Hepatocyte (in vitro differentiated cells): Measurements from ENCODE around the gene PLTP.

Experiments
- CTCF ChIP-seq: fragments of 200-600 bp; sonication (generic); IDR thresholded peaks from 2 replicates; pipeline ENCODE4 v1.5.1; 2016; ENCODE audit warnings: antibody characterized with exemption, mild to moderate bottlenecking; ENCODE audit not compliant: poor library complexity
- EZH2phosphoT487 ChIP-seq: fragments of 200-600 bp; sonication (generic); IDR thresholded peaks from one replicate; pipeline ENCODE4 v1.6.1; 2018; ENCODE audit warnings: antibody characterized with exemption, mild to moderate bottlenecking, low read depth, moderate library complexity; ENCODE audit not compliant: unreplicated experiment, severe bottlenecking

- TF ChIP-seq CTCF (no peak), EZH2phosphoT487 (no peak)
Measured at GRCh38 chr20:45947110-45947866, 35.3 kb upstream of the PLTP start.
